GM18873 (cell line): ENCODE data around the gene SIT1.
A peak's percentile ranks its signal among the peaks of the same experiment; 100 is the strongest.
"Not testable (repeated sequence)": the region's sequence is repeated elsewhere in the genome, so short reads cannot be mapped to it uniquely, and the experiment has no call there.

Source experiments
- ATAC-seq: cut with Tn5 transposase; IDR thresholded peaks from one replicate; pipeline ENCODE4 v1.9.1; 2021; ENCODE audit warnings: mild to moderate bottlenecking, moderate library complexity, moderate number of reproducible peaks; ENCODE audit not compliant: unreplicated experiment, low FRiP score

SIT1 gene

GRCh38 chr9:35661756-35662350 is 11.1 kb upstream of the SIT1 start:
- no peak for ATAC-seq

DNA sequence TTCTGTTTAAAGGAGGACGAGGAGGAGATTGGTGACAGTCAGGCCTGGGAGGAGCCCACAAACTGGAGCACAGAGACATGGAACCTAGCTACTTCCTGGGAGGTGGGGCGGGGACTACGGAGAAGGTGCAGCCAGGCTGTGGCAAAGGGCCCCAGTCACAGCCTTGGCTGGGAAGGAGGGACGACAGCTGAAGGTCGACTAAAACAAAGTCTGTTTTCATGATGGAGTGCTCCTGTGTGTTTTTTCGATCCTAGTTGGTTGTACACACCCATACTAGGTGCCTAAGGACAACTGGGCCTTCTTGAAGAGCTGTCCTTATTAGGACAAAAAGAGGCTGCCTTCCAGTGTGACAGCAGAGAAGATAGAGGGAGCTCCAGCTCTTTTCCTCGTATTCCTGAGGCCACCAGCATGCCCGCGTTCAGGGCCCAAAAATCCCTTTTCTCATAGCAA is 10.3 kb upstream of the SIT1 start:
- ATAC-seq: no peak

DNA sequence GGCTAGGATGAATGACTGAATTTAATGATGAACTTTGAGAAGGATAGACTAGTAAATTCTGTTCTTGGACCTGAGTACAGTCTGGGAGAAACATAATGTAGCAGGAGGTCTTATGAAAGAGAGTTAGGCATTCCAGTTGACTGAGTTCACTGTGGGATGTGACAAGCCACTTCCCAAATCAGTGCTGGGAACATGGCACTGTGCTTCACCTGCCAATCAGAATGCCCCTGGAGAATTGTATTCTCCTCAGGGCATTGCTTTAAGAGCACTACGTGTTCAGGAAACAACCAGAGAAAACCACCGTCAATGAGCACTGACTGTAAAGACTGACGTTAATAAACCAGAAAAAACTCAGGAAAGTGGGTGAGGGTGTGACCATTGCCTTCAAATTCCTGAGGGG is 8.6 kb upstream of the SIT1 start:
- no peak for ATAC-seq

- no peak for ATAC-seq
Observed at GRCh38 chr9:35658968-35659220, 8.2 kb upstream of the SIT1 start.

DNA sequence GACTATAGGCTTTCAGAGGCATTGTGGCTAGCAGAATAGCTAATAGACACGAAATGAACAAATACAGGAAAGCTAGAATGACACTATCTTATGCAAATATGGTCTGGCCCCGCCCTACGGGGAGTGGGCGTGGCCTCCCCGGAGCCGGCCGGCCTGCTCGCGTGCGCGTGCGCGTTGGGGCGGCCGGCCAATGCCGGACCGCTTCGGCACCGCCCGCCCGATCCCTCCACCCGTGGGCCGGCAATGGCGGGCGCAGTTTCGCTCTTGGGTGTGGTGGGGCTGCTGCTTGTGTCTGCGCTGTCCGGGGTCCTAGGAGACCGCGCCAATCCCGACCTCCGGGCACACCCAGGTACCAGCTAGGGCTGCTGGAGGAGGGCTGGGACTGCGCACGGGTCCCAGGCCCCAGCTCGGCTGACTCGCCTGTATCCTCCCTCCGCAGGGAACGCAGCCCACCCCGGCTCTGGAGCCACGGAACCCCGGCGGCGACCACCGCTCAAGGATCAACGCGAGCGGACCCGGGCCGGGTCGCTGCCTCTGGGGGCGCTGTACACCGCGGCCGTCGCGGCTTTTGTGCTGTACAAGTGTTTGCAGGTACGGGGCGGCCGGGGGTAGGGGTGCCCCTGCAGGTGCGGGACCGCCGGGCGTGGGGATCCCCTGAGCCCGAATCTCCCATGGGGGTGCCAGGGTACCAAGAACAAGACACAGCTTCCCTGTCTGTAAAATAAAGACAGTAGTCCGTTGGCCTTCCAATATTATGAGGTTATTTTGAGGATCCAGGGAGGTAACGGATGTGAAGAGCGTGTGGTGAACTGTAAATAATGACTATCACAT is 7.6 kb upstream of the SIT1 start, which contains the start of gene CCDC107:
CCDC107 (plus strand) TSS at position 156 of the 831 bp plus-strand sequence; CDS start at position 244, 88 bp downstream.
- ATAC-seq: peak; percentile 41

DNA sequence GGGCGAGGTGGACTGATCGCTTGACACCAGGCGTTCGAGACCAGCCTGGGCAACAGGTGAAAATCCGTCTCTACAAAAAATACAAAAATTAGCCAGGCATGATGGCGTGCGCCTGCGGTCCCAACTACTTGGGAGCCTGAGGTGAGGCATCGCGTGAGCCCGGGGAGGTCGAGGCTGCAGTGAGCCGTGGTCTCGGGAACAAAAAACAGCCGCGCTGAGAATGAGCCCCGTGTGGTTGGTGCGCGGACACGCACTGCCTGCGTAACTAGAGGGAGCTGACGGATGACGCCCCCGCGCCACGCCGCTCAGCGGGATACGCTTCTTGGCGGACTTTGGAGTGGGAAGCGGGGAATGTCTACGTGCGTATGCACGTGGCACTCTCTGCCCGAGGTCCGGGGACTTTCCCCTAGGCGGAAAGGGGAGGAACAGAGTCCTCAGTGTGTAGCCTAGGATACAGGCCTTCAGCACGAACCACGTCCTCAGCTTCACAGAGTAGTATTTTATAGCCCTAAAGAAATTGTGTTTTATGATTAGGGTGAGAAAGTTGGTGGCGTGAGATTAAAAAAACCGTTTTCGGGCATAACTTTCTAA is 6.9 kb upstream of the SIT1 start, which contains the start of gene RMRP:
RMRP (minus strand) TSS at position 474 of the 591 bp plus-strand sequence.
- peak; percentile 78 for ATAC-seq

DNA sequence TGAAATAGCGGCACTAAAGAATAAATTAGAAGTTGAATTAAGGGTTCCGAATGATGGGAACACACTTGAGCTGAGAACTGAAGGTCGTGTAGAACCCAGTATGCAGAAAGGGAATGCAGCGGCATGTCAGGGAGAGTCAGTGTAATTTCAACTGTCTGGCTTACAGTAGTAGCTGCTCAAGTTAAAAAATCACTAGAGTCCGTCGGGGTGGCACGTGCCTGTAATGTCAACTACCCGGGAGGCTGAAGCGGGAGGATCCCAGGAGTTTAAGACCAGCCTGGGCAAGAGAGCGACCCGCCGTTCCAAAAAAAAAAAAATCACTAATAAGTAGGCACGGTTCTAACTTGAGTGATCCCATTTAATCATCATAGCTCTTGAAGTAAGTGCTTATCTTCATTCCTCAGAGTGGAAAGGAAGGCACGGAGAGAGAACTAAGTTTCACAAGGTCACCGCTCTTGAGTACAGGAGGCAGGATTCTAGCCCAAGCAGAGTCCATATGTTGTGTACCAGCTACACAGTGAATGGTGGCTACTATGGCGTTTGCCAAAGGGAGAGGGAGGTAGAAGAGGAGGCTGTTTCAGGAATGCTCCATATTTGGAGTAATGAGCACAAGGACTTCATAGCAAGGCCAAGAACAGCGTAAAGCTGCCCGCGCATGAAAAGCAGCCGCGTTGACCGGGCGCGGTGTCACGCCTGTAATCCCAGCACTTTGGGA is 6.3 kb upstream of the SIT1 start:
- ATAC-seq: no peak

DNA sequence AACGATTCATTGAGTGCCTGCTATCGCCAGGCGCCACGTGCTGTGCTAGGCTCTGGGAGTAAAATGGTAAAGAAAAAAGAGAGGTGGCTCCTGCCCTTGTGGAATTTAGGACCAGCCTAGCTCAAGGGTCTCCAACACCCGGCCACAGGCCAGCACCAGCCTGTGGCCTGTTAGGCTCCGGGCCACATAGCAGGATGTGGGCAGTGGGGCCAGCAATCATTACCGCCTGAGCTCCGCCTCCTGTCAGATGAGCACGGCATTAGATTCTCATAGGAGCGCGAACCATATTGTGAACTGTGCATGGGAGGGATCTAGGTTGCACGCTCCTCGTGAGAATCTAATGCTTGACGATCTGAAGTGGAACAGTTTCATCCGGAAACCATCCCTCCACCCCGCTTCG is 5.6 kb upstream of the SIT1 start:
- no peak for ATAC-seq

DNA sequence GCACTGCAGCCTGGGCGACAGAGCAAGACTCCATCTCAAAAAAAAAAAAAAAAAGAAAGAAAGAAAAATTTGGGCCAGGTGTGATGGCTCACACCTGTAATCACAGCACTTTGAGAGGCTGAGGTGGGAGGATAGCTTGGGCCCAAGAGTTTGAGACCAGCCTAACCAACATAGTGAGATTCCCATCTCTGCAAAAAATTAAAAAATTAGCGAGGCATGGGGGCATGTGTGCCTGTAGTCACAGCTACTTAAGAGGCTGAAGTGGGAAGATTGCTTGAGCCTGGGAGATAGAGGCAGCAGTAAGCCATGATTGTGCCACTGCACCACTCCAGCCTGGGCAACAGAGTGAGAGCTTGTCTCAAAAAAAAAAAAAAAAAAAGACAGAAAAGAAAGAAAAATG is 2.9 kb upstream of the SIT1 start:
- ATAC-seq: no peak

DNA sequence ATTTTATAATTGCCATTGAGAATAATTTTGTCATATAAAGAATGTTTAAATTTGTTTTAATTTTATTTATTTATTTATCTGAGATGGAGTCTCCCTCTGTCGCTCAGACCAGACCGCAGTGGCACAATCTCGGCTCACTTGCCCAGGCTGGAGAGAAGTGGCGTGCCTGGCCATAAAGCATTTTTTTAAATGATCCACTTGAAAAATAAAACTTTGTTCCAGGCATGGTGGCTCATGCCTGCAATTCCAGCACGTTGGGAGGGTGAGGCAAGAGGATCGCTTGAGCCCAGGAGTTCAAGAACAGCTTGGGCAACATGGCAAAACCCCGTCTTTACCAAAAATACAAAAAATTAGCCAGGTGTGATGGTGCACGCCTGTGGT is 2.1 kb upstream of the SIT1 start:
- ATAC-seq: no peak

- no peak for ATAC-seq
Observed at GRCh38 chr9:35651956-35652828, 1.5 kb upstream of the SIT1 start.

DNA sequence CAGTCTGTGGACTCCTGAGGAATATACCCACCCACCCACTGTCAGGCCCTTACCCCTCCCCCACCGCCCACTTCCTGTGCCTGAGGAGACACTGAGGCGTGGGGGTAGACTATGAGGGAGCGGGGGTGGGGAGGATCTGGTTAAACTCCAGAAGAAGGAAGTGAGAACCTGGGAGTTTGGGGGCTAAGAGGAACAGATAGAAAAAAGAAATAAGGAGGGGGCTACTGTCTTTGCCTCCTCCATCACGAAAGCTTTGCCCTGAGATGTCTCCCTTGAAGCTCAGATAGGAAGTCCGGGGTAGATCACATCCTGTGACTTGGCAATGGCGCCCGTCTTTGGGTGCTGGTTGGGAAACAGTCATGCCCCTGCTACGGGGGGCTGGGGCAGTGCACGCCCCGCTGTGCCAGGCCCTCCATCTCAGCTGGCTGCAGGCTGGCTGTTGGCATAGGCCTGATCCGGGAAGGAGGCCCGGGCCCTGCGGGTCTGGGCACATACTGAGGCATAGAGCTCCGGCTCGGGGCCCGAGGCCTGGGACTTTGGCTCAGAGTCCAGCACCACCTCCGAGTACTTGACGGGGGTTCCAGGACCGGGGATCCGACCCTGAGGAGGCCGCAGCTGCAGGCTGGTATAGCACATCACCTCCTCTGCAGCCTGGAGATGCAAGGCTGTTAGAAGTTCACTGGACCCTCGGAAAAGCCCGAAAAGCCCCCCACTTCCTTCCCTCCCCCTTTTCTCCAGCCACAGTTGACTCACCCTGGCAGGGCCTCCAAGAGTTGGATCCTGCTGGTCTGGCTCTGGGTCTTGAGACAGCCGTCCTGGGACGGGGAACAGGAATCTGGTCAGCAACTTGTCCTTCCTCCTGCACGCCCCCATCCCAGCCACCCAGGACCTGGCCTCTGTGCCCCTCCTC is 1.0 kb downstream of the SIT1 start:
- ATAC-seq: no peak

GRCh38 chr9:35646533-35647265 is 4.0 kb downstream of the SIT1 start:
- peak; percentile 78 for ATAC-seq

- no peak for ATAC-seq
Observed at GRCh38 chr9:35646153-35646532, 4.6 kb downstream of the SIT1 start.

GRCh38 chr9:35645736-35646135 is 5.0 kb downstream of the SIT1 start:
- not testable (repeated sequence) for ATAC-seq

DNA sequence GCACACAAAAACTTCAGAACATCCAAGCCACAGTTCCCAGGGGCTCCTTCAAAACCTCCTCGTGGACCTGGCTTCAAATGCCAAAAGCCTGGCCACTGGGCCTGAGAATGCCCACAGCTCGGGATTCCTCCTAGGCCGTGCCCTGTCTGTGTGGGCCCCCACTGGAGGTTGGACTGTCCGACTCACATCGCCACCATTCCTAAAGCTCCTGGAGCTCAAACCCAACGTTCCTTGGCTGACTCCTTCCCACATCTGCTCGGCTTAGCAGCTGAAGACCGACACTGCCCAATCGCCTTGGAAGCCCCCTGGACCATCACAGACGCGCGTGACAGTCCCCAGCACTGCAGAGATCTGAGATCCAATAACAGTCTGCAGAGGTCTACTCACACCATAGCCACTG is 7.7 kb downstream of the SIT1 start:
- no peak for ATAC-seq

- not testable (repeated sequence) for ATAC-seq
Observed at GRCh38 chr9:35641478-35641877, 9.3 kb downstream of the SIT1 start.

GRCh38 chr9:35640431-35640830 is 10.3 kb downstream of the SIT1 start:
- not testable (repeated sequence) for ATAC-seq

DNA sequence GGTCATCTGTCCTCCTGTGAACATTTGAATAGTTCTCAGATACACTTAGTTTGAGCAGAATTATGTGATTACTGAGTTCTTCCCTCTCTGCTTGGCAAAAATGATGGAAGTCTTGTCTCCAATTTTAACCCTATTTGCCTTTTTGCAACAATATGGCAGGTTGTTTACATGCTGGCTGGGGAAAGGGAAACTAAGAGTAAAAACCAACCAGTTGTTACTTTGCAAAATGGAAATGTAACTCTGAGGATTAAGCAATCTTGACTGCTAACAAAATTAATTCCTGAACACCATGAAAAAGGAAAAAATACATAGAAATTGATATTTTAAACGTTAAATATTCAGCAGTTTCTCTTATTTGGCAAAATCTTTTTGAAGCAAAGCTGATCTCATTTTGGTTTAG is 11.1 kb downstream of the SIT1 start:
- ATAC-seq: no peak
